Islet of Langerhans (tissue), 1 donor: Measurements from ENCODE around the gene RAPGEF1.

Source experiments
- FAIRE-seq: peaks from one replicate; lab custom pipeline; 2011; peaks lifted over from hg19 to GRCh38; lab: Jason Lieb, UNC

The RAPGEF1 gene

GRCh38 chr9:131605770-131606590 lies 133.9 kb downstream of the RAPGEF1 start:
- no peak for FAIRE-seq

GRCh38 chr9:131603711-131604439 lies 136.0 kb downstream of the RAPGEF1 start:
- FAIRE-seq, result no peak

DNA sequence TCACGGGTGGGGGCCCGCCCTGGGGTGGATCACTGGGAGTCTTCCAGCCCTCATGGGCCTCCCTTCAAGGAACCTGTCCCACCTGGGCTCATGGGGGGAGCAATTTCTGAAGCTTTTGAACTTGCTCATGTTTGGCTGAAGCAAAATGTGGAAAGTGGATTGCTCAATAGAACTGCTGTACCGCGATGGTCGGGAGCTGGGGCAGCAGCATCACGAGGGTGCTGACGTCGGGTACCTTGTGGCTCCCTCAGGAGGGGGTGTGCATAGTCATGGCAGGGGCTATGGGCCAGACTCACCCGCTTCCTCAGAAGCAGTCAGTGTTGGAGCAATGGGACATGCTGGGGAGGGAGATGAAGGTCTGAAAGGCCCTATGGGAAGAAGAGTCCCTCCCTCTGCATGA lies 136.7 kb downstream of the RAPGEF1 start:
- FAIRE-seq, result no peak

DNA sequence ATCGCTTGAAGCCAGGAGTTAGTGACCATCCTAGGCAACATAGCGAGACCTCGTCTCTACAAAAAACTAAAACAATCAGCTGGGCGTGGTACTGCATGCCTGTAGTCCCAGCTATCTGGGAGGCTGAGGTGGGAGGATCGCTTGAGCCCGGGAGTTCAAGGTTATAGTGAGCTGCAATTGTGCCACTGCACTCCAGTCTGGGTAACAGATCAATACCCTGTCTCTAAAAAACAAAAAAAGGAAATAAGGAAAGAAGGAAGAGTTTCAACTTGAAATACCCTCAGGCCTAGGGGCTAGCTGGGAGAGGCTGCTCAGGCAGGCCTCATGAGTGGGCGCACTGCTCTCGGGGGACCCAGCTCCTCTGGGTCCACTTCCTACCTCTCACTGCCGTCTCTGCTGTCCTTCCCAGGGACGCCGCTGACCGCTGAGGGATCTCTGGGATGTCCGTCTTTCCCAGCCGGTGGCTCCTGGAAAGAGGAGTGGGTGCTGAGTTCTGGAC lies 138.1 kb downstream of the RAPGEF1 start:
- no peak for FAIRE-seq

DNA sequence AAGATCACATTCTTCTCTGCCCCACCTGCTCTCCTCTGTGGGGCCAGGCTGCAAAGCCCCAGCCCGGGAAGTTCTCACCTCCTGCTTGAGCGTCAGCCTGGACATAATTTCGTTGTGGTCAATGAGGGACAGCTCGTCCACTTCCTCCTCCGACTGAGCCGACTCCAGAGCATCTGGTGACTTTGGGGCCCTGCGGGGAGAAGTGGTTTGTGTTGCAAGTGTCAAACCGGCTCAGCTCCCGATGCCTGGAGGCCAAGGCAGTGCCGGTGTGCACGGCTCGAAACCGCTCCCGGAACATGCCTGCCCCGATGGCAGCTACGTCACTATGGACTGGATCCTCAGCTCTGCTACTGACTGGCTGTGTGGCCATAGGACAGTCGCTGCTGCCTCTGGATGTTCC lies 141.8 kb downstream of the RAPGEF1 start:
- no peak for FAIRE-seq

- no peak for FAIRE-seq
These were observed 142.6 kb downstream of the RAPGEF1 start for GRCh38 chr9:131597246-131597645.

DNA sequence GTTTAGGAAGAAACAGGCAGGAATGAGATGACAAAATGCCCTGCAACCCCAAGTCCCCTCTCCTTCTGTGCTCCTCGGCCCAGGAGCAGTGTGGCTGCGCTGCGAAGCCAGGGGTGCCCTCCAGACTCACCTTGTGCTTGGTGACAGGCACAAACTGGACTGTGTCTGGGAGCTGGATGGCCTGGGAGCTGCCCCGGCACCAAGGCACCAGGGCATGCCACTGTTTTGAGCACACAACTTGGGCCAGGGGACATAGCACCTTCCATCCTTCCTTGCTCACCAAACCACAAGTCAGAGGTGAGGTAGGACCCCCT lies 143.5 kb downstream of the RAPGEF1 start:
- no peak for FAIRE-seq

DNA sequence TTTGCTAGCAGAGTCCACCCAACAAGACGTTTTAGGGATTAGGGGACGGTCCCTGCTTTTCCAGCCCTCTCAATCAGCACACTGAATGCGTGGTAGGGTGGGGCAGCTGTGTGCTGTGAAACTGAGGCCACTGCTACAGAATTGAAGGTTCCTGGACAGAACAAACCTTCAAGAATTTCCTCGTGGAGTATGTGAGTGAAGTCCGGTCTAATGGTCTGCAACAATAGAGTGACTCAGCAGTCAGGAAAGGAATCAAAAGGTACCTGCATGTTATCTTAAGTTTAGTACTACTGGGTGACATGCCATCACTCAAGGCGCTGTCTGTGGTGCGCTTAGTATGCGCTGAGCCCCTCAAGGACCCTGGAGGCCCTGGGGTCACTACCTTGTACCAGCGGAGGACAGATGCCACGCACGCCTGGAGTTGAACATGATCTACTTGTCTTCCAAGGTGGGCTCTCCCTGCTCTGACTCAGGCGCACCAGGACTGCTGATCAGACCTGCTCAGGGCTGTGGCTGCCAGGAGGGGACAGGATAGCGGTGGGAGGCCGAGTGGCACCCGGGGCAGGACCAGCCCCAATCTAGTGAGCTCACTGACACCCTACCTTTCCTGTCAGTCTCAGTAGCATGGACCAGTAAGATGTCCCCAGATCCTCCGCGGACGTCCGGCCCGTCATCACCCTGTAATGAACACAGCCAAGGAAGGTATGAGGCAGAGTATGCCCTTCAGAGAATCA lies 144.0 kb downstream of the RAPGEF1 start:
- no peak for FAIRE-seq

DNA sequence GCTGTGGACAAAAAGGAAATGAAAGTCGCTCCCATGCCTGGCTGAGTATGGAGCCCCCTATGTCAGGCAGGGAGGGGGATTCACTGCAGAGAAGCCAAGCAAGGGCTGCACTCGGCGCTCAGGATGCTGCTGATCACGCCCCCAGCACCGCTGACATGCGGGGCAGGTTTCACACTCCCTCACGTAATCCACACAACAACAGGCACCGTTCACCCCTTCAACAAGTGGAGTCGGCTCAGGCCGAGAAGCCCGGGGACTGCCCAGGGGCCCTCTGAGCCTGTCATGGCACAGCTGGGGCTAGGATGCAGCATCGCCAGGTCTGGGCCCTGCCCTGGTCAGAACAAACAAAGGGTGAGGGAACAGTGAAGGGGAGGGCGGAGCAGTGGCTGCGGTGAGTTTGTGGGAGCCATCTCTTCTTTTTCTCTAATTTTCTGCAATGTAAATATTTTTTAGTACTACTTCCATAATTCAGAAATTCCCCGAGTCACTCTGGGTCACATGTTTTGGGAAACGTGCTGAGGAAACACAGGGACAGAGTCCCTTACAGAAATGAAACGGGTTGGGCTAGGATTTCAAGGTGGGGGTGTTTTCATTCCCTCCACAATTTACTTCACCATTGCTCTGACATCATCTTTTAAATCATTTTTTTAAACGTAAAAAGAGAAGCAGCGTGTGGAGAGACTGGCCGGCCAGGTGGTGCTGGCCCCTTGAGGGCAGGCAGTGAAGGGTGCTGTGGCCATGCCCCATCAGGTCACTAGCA lies 144.8 kb downstream of the RAPGEF1 start:
- no peak for FAIRE-seq

GRCh38 chr9:131593936-131594665 lies 145.8 kb downstream of the RAPGEF1 start:
- FAIRE-seq, result no peak

GRCh38 chr9:131593091-131593820 lies 146.6 kb downstream of the RAPGEF1 start:
- FAIRE-seq, result no peak

- FAIRE-seq, result no peak
These were observed 148.0 kb downstream of the RAPGEF1 start for GRCh38 chr9:131591845-131592208.

DNA sequence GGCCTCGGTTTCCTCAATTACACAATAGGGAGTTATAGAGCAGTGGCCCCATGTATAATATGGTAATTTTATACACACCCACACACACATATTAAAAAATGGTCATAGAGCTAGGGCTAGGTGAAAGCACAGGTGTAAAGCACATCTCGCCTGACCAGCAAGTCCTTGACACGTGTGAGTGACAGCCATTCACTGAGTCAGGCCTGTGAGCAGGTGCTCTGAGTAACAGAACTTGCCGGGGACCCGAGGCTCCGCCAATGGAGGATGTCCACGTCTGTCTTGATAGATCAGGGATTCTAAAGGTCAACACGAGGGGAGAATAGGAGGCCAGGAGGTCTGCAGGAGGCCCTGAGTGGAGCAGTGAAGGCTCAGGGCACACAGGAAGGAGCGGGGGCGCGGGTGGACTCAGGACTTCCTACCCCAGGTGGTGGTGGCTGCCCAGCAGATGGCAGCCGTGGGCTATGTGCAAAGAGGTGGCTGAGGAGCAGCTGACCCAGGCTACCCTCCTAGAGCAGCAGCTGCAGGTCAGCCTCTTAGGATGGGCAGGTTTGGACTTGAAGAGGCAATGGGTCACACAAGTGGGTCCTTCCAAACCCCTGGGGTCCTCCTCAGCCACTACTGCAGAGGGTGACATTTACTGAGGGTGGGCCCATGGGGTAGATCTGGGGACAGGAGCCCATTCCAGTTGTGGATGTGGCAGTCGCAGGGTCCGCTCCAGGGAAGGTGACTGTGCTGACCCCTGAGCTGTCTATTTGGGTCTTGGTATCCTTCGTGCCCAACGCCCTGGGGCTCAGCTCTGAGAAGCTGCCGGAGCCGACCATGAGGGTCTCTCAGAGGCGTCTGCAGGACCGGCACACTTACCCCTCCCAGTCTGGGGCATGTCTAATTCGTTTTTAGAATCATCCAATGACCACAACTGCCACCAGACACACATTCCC lies 148.7 kb downstream of the RAPGEF1 start:
- no peak for FAIRE-seq

DNA sequence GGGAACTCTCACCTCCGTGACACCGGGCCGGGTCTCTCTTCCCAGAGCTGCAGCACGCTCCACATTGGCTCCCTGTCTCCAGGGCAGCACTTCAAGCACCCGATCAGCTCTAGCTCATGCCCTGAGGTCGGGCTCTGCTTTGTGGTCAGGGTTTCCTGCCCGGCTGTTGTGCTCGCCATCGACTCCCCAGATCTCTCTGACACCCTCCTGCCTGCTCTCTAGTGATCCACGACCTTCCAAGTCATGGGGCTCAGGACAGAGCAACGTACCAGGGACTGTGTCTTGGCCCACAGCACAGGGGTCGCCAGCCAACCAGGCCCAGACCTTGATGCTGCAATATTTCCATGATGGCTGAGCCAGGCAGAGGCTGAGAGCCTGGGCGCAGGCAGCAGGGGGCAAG lies 149.4 kb downstream of the RAPGEF1 start:
- FAIRE-seq, result no peak

DNA sequence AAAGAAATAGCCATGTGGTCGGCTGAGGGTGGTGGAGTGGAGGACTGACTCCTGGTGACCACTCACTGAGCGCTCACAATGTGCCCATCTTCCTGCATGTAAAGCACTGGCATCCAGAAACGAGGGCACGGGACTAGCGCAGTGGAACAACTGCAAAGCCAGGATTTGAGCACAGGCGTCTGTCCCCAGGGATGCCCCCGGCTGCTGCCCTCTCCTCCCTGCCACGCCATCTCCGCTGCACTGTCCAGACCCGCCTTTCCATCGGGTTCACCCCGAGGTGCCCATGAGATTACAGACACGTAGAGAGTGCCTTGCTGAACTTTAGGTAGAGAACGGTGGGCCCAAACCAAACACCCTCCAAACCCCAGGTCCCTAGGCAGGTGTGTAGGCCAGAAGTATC lies 149.9 kb downstream of the RAPGEF1 start:
- FAIRE-seq, result no peak

- FAIRE-seq, result no peak
These were observed 150.7 kb downstream of the RAPGEF1 start for GRCh38 chr9:131589124-131589711.

GRCh38 chr9:131588396-131588795 lies 151.5 kb downstream of the RAPGEF1 start:
- no peak for FAIRE-seq

DNA sequence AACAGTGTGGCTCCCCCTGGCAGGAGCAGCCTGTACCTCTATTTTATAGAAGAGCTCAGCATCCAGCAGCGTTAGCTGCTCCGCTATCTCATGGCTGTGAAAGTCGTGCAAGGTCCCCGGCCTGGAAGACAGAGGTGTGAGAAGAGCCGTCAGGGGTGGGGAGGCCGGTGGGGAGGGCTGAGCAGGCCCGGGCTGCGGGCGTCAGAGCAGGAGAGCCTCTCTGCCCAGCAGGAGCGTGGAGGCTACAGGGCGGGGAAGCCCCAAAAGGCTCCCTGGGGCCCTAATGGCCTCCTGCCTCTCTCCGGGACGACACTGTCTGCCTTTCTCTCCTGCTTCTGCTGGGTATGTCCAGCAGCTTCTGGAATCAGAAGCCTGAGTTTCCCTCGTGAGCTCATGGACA lies 152.0 kb downstream of the RAPGEF1 start:
- no peak for FAIRE-seq

GRCh38 chr9:131587331-131587730 lies 152.5 kb downstream of the RAPGEF1 start:
- no peak for FAIRE-seq
